ENCODE data around the gene TOP3B. TPM values are rescaled to one million over a fixed set of nuclear protein-coding genes. Genes with fewer than 3 reads are reported as not detected.

The TOP3B gene
- total RNA-seq, 6 experiments from 2014 or later: 13.8 to 17.1 (median 15.2) TPM

- Mint-ChIP-seq H3K4me1 (ENCODE audit: low read depth) (peaks cover 21% of the 10 kb centered on the region), H3K27me3 (ENCODE audit: insufficient read depth) (peaks cover 10% of the 10 kb centered on the region), H3K9me3 (no peaks in the 10 kb centered on the region), H3K27ac (no peak overlapping the region), H3K36me3 (ENCODE audit: low read depth) (no peaks in the 10 kb centered on the region), H3K4me3 (no peak overlapping the region)
- peak; percentile 14 for DNase-seq
- TF ChIP-seq, protein P1, sequence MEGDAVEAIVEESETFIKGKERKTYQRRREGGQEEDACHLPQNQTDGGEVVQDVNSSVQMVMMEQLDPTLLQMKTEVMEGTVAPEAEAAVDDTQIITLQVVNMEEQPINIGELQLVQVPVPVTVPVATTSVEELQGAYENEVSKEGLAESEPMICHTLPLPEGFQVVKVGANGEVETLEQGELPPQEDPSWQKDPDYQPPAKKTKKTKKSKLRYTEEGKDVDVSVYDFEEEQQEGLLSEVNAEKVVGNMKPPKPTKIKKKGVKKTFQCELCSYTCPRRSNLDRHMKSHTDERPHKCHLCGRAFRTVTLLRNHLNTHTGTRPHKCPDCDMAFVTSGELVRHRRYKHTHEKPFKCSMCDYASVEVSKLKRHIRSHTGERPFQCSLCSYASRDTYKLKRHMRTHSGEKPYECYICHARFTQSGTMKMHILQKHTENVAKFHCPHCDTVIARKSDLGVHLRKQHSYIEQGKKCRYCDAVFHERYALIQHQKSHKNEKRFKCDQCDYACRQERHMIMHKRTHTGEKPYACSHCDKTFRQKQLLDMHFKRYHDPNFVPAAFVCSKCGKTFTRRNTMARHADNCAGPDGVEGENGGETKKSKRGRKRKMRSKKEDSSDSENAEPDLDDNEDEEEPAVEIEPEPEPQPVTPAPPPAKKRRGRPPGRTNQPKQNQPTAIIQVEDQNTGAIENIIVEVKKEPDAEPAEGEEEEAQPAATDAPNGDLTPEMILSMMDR (IDR thresholded peaks at IDR 0.05): peak; percentile 72
These were observed 2.2 kb upstream of the TOP3B start for GRCh38 chr22:21984793-21985192.

GRCh38 chr22:21981874-21982273 lies 713 bp downstream of the TOP3B start:
- no peaks in the 10 kb centered on the region for H3K27me3 Mint-ChIP-seq (ENCODE audit: insufficient read depth)
- DNase-seq: no peak
- H3K4me1 Mint-ChIP-seq (ENCODE audit: low read depth): peaks cover 21% of the 10 kb centered on the region
- TF ChIP-seq, protein P1 (IDR thresholded peaks at IDR 0.05): no peak
- peak overlapping the region; percentile 92 for H3K4me3 Mint-ChIP-seq
- peak overlapping the region; percentile 68 for H3K27ac Mint-ChIP-seq
- no peaks in the 10 kb centered on the region for H3K36me3 Mint-ChIP-seq (ENCODE audit: low read depth)
- H3K9me3 Mint-ChIP-seq: no peaks in the 10 kb centered on the region

DNA sequence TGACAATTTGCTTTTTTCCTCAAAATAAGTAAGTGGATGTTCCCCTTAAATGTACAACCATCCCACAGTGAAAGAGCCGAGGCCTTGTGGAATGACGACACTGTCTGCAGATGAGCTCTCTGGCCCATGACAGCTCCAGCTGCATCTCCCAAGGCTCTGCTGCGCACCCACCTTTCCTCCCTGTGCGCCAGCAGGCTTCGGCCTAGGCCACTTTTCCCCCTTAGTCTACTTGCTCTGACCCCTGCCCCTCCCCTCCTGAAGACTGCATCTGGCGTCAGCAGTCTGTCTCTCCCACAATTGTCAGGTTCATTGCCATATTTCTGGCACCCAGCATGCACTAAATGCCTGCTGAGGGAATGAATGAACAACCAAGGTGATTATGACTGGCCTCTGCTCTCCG lies 2.0 kb downstream of the TOP3B start:
- Mint-ChIP-seq H3K4me1 (ENCODE audit: low read depth) (peaks cover 21% of the 10 kb centered on the region), H3K36me3 (ENCODE audit: low read depth) (peaks cover 3% of the 10 kb centered on the region), H3K27ac (no peak overlapping the region), H3K27me3 (ENCODE audit: insufficient read depth) (no peaks in the 10 kb centered on the region), H3K9me3 (no peaks in the 10 kb centered on the region), H3K4me3 (no peak overlapping the region)
- no peak for DNase-seq
- TF ChIP-seq, protein P1 (IDR thresholded peaks at IDR 0.05): no peak

- Mint-ChIP-seq H3K4me1 (ENCODE audit: low read depth) (peaks cover 16% of the 10 kb centered on the region), H3K27me3 (ENCODE audit: insufficient read depth) (no peaks in the 10 kb centered on the region), H3K36me3 (ENCODE audit: low read depth) (peaks cover 5% of the 10 kb centered on the region), H3K4me3 (no peak overlapping the region), H3K9me3 (no peaks in the 10 kb centered on the region), H3K27ac (no peak overlapping the region)
- no peak for DNase-seq
- TF ChIP-seq, protein P1 (IDR thresholded peaks at IDR 0.05): no peak
These were observed 3.8 kb downstream of the TOP3B start for GRCh38 chr22:21978564-21979386.

- Mint-ChIP-seq H3K36me3 (ENCODE audit: low read depth) (peaks cover 5% of the 10 kb centered on the region), H3K4me3 (no peak overlapping the region), H3K27ac (no peak overlapping the region), H3K9me3 (no peaks in the 10 kb centered on the region), H3K4me1 (ENCODE audit: low read depth) (peaks cover 16% of the 10 kb centered on the region), H3K27me3 (ENCODE audit: insufficient read depth) (no peaks in the 10 kb centered on the region)
- TF ChIP-seq, protein P1 (IDR thresholded peaks at IDR 0.05): no peak
- DNase-seq: no peak
These were observed 4.8 kb downstream of the TOP3B start for GRCh38 chr22:21977814-21978213.
